Measurements from ENCODE around the gene CYP8B1.

CYP8B1 gene

DNA sequence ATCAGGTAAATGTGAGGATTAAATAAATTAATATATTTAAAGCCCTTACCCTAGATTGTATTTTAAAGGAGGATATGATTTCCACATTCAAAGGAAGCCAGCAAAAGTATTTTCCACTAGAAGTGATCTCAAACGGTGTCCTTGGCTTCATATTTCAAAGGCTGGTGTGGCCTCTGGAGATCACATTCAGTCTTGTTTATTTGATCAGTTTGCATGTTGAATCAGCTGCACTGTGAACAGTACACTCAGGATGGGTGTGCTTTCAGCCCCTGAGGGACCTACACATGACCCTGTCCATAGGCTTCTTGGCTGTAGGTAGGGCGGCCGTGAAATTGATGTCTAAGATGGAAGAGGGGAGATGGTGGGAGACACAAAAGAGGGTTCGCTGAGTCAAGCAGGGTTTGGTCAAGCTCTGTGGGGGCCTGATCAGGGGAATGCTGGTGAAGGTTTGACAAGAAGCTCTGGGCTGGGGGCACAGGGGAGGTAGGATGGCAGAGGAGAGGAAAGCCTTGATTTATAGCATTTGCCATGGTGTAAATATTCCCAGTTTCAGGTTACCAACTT is 21.9 kb downstream of the CYP8B1 start:
- Histone ChIP-seq H3K36me3 (ENCODE audit: control insufficient read depth, insufficient read depth, low read length) (no peaks in the 10 kb centered on the region), H3K27me3 (replicated peaks; ENCODE audit: control insufficient read depth, insufficient read depth, low read length, poor library complexity, severe bottlenecking) (no peaks in the 10 kb centered on the region), H3K9me3 (ENCODE audit: control insufficient read depth, low read length) (no peaks in the 10 kb centered on the region), H3K27ac (ENCODE audit: insufficient read depth, low read length, poor library complexity, severe bottlenecking) (no peak overlapping the region), H3K4me3 (ENCODE audit: insufficient read depth, low read depth, low read length, poor library complexity, severe bottlenecking) (no peak overlapping the region), H3K4me1 (ENCODE audit: control insufficient read depth, insufficient read depth, low read length, poor library complexity, severe bottlenecking) (no peaks in the 10 kb centered on the region)
- DNase-seq, result no peak

DNA sequence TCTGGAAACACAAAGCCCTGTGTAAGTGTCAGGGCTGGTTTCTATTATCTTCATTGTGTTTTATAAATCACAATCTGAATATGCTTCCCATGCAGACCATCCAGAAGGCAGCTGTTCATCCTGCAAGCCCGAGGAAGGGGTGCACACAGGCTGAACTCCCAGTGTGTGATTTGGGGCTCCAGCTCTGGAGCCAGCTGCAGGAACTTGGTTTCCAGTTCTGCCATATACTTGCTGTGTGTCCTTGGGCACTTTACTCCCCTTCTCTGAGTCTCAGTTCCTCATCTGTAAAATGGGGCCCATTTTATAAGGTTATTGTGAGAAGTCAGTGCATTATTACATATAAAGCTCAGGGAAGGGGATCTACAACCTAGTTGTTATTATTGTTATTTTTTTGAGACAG is 22.6 kb downstream of the CYP8B1 start:
- Histone ChIP-seq H3K9me3 (ENCODE audit: control insufficient read depth, low read length) (no peaks in the 10 kb centered on the region), H3K4me1 (ENCODE audit: control insufficient read depth, insufficient read depth, low read length, poor library complexity, severe bottlenecking) (no peaks in the 10 kb centered on the region), H3K36me3 (ENCODE audit: control insufficient read depth, insufficient read depth, low read length) (no peaks in the 10 kb centered on the region), H3K4me3 (ENCODE audit: insufficient read depth, low read depth, low read length, poor library complexity, severe bottlenecking) (no peak overlapping the region), H3K27ac (ENCODE audit: insufficient read depth, low read length, poor library complexity, severe bottlenecking) (no peak overlapping the region), H3K27me3 (replicated peaks; ENCODE audit: control insufficient read depth, insufficient read depth, low read length, poor library complexity, severe bottlenecking) (no peaks in the 10 kb centered on the region)
- DNase-seq, result no peak

DNA sequence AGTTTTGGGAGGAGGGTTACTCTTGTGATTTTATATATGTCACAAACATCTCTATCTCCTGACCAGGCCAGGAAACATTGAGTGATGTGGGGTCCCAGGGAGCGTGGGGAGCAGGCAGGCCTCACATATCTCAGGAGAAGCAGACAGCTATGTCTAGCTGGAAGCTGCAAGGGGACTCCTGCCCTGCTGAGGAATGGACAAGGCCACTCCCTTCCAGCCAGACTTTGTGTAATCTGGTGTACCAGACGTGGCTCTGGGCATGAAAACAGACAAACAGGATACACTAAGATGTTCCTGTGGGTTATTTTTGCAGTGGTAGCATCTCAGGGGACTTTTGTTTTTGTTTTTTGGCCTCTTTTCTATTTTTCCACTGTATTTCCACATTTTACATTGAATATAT is 23.2 kb downstream of the CYP8B1 start:
- DNase-seq, result no peak
- Histone ChIP-seq H3K9me3 (ENCODE audit: control insufficient read depth, low read length) (no peaks in the 10 kb centered on the region), H3K36me3 (ENCODE audit: control insufficient read depth, insufficient read depth, low read length) (no peaks in the 10 kb centered on the region), H3K27me3 (replicated peaks; ENCODE audit: control insufficient read depth, insufficient read depth, low read length, poor library complexity, severe bottlenecking) (no peaks in the 10 kb centered on the region), H3K27ac (ENCODE audit: insufficient read depth, low read length, poor library complexity, severe bottlenecking) (no peak overlapping the region), H3K4me3 (ENCODE audit: insufficient read depth, low read depth, low read length, poor library complexity, severe bottlenecking) (no peak overlapping the region), H3K4me1 (ENCODE audit: control insufficient read depth, insufficient read depth, low read length, poor library complexity, severe bottlenecking) (peaks cover under 1% of the 10 kb centered on the region)

DNA sequence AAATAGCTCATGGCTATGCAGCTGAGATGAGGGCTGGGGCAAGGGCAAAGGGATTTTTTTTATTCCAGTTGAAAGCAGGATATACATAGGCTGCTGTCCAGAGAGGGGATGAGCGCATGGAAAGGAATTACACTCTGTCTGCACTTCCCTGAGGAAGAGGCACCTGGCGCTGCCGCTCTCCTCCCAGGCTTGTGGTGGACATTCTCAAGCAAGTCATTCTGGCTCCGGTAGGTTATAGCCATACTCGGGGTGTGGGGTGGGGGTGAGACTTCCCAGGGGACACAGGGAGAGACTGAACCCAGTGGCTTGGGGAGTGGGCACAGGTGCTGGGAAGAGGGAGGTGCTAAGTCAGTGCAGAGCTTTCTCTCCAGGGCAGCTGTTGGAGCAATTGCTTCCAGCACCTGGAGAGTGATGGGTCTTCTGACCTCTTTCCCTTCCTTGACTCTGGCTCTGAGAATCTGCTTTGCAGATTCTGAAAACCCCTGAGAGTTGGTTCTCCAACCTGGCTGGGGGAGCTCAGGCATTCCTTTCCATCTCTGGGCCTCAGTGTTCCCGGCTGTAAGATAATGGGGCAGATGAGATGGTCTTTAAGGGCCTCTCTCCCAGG is 24.3 kb downstream of the CYP8B1 start:
- peaks cover 4% of the 10 kb centered on the region for H3K4me1 ChIP-seq (ENCODE audit: control insufficient read depth, insufficient read depth, low read length, poor library complexity, severe bottlenecking)
- no peak for DNase-seq
- H3K27me3 ChIP-seq (replicated peaks; ENCODE audit: control insufficient read depth, insufficient read depth, low read length, poor library complexity, severe bottlenecking), result no peaks in the 10 kb centered on the region
- H3K4me3 ChIP-seq (ENCODE audit: insufficient read depth, low read depth, low read length, poor library complexity, severe bottlenecking), result no peak overlapping the region
- H3K36me3 ChIP-seq (ENCODE audit: control insufficient read depth, insufficient read depth, low read length), result no peaks in the 10 kb centered on the region
- H3K9me3 ChIP-seq (ENCODE audit: control insufficient read depth, low read length), result no peaks in the 10 kb centered on the region
- no peak overlapping the region for H3K27ac ChIP-seq (ENCODE audit: insufficient read depth, low read length, poor library complexity, severe bottlenecking)

DNA sequence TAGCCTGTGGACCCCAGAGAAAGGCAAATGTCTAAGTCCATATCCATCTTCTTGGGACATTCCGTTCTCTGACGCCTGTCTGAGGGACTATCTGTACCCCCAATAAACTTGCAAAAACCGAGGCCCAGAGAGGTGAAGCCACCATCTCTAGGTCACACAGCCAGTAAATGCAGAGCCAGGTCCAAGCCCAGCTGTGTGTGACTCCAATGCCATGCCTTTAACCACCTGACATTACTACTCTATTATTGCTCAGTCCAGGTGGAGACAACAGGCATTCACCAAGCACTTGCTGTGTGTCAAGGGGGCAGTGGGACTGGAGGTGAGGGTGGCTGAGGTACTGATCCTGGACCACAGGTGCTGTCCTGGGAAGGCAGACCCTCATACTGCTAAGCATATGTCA is 25.4 kb downstream of the CYP8B1 start:
- Histone ChIP-seq H3K27ac (ENCODE audit: insufficient read depth, low read length, poor library complexity, severe bottlenecking) (no peak overlapping the region), H3K4me3 (ENCODE audit: insufficient read depth, low read depth, low read length, poor library complexity, severe bottlenecking) (no peak overlapping the region), H3K4me1 (ENCODE audit: control insufficient read depth, insufficient read depth, low read length, poor library complexity, severe bottlenecking) (peaks cover 4% of the 10 kb centered on the region), H3K36me3 (ENCODE audit: control insufficient read depth, insufficient read depth, low read length) (no peaks in the 10 kb centered on the region), H3K9me3 (ENCODE audit: control insufficient read depth, low read length) (no peaks in the 10 kb centered on the region), H3K27me3 (replicated peaks; ENCODE audit: control insufficient read depth, insufficient read depth, low read length, poor library complexity, severe bottlenecking) (no peaks in the 10 kb centered on the region)
- no peak for DNase-seq

DNA sequence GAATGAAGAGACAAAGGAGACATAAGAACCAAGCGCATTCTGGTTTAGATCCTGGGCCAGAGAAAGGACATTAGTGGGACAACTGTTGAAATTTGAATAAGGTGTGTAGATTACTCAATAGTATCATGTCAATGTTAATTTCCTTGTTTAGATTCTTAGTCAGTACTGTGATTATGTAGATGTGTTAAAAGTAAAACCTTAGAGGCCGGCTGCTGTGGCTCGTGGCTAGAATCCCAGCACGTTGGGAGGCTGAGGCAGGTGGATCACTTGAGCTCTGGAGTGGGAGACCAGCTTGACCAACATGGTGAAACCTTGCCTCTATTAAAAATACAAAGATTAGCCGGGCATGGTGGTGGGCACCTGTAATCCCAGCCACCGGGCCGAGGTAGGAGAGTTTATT is 26.7 kb downstream of the CYP8B1 start:
- no peak for DNase-seq
- Histone ChIP-seq H3K27me3 (replicated peaks; ENCODE audit: control insufficient read depth, insufficient read depth, low read length, poor library complexity, severe bottlenecking) (no peaks in the 10 kb centered on the region), H3K27ac (ENCODE audit: insufficient read depth, low read length, poor library complexity, severe bottlenecking) (no peak overlapping the region), H3K4me1 (ENCODE audit: control insufficient read depth, insufficient read depth, low read length, poor library complexity, severe bottlenecking) (peaks cover 4% of the 10 kb centered on the region), H3K4me3 (ENCODE audit: insufficient read depth, low read depth, low read length, poor library complexity, severe bottlenecking) (no peak overlapping the region), H3K36me3 (ENCODE audit: control insufficient read depth, insufficient read depth, low read length) (no peaks in the 10 kb centered on the region), H3K9me3 (ENCODE audit: control insufficient read depth, low read length) (no peaks in the 10 kb centered on the region)

DNA sequence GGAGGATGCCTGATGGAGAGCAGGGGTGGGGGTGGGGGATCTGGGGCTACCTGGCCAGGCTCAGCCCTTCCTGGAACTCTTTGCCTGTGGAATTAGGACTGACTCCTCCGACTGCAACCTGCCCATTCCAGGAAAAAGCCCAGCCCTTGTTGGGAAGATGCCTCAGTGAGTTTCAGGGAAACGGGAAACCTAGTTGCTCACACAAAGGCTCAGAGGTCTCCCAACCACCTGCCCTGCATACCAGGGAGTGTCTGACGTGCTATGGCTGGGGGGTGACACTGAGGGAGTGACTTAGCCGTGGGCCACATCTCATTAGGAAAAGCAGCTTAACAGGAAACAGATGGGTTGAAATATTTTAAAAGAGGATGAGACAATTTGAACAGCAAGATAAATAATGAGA is 27.9 kb downstream of the CYP8B1 start:
- Histone ChIP-seq H3K4me1 (ENCODE audit: control insufficient read depth, insufficient read depth, low read length, poor library complexity, severe bottlenecking) (peaks cover 4% of the 10 kb centered on the region), H3K9me3 (ENCODE audit: control insufficient read depth, low read length) (no peaks in the 10 kb centered on the region), H3K27me3 (replicated peaks; ENCODE audit: control insufficient read depth, insufficient read depth, low read length, poor library complexity, severe bottlenecking) (no peaks in the 10 kb centered on the region), H3K4me3 (ENCODE audit: insufficient read depth, low read depth, low read length, poor library complexity, severe bottlenecking) (no peak overlapping the region), H3K36me3 (ENCODE audit: control insufficient read depth, insufficient read depth, low read length) (no peaks in the 10 kb centered on the region), H3K27ac (ENCODE audit: insufficient read depth, low read length, poor library complexity, severe bottlenecking) (no peak overlapping the region)
- DNase-seq, result no peak

DNA sequence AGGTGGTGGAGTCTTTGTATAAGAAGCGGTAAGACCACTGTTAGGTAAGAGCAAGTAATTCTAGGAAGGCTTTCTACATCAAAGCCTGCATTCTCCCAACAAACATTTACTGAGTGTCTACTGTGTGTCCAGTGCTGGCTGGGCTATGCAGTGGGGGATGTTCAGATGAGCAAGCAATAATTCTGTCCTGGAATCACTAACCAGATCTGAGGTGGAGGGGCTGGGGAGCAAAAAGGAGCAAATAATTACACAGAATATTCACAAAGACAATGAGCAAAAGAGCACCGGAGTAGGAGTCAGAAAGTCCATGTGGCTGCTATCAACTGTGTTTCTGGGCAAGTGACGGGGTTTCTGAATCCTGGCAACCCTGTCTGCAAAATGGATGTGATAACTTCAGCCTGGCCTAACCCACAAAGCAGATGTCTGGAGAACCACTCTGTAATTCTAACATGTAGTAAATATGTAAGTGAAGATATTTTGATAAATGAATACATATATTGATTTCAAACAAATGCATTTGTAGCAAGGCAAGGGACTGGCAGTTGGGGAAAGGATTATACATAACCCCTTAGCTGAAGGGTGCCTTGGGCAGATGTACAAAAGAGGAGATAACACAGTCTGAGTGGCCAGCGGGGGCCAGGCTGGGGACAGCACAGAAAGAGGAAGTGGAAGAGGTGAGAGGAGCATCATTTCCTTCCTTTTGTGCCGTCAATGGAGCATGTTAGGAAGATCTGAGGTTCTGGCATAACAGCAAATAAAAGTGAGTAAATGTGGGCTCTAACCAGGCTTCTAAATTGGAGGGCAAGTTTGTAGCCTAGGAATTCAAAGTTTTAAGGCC is 28.8 kb downstream of the CYP8B1 start:
- Histone ChIP-seq H3K27ac (ENCODE audit: insufficient read depth, low read length, poor library complexity, severe bottlenecking) (no peak overlapping the region), H3K4me3 (ENCODE audit: insufficient read depth, low read depth, low read length, poor library complexity, severe bottlenecking) (no peak overlapping the region), H3K4me1 (ENCODE audit: control insufficient read depth, insufficient read depth, low read length, poor library complexity, severe bottlenecking) (peaks cover 4% of the 10 kb centered on the region), H3K36me3 (ENCODE audit: control insufficient read depth, insufficient read depth, low read length) (no peaks in the 10 kb centered on the region), H3K9me3 (ENCODE audit: control insufficient read depth, low read length) (no peaks in the 10 kb centered on the region), H3K27me3 (replicated peaks; ENCODE audit: control insufficient read depth, insufficient read depth, low read length, poor library complexity, severe bottlenecking) (no peaks in the 10 kb centered on the region)
- DNase-seq, result no peak

DNA sequence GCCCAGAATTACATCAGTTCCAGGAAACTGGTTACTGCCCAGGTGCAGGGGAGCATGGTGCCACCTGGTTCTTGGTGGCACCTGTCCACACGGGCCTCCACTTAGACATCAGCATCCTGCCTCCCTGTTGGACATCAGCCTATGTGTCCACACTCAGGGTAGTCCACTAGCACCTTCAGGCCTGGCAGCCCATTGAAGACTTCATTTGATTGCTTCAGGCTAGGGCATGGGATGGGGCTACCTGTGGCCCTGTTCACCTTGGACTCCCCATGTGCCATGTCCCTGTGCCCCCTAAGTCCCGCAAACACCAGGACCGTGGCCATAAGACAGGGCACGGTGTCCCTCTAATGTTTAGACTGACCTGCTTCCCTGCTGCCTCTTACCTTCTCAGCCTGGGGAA is 30.9 kb downstream of the CYP8B1 start:
- DNase-seq, result no peak
- Histone ChIP-seq H3K27me3 (replicated peaks; ENCODE audit: control insufficient read depth, insufficient read depth, low read length, poor library complexity, severe bottlenecking) (no peaks in the 10 kb centered on the region), H3K27ac (ENCODE audit: insufficient read depth, low read length, poor library complexity, severe bottlenecking) (no peak overlapping the region), H3K36me3 (ENCODE audit: control insufficient read depth, insufficient read depth, low read length) (no peaks in the 10 kb centered on the region), H3K4me3 (ENCODE audit: insufficient read depth, low read depth, low read length, poor library complexity, severe bottlenecking) (no peak overlapping the region), H3K4me1 (ENCODE audit: control insufficient read depth, insufficient read depth, low read length, poor library complexity, severe bottlenecking) (peaks cover 4% of the 10 kb centered on the region), H3K9me3 (ENCODE audit: control insufficient read depth, low read length) (no peaks in the 10 kb centered on the region)

DNA sequence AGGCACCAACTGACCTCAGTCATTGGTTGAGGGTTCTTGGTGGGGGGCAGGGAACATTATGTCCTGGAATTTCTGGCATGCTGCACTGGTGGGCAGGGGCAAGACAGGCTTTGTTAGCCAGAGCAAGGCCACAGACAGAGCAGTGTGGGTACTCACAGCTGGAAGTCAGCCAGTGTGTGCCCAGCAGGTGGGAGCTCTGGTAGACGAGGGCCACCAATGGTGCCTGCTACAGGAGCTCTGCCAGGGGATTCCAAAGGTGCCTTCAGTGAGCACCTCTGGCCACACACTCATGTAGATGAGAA is 31.3 kb downstream of the CYP8B1 start:
- H3K36me3 ChIP-seq (ENCODE audit: control insufficient read depth, insufficient read depth, low read length), result no peaks in the 10 kb centered on the region
- no peak overlapping the region for H3K4me3 ChIP-seq (ENCODE audit: insufficient read depth, low read depth, low read length, poor library complexity, severe bottlenecking)
- no peaks in the 10 kb centered on the region for H3K9me3 ChIP-seq (ENCODE audit: control insufficient read depth, low read length)
- no peak overlapping the region for H3K27ac ChIP-seq (ENCODE audit: insufficient read depth, low read length, poor library complexity, severe bottlenecking)
- H3K4me1 ChIP-seq (ENCODE audit: control insufficient read depth, insufficient read depth, low read length, poor library complexity, severe bottlenecking), result peaks cover 4% of the 10 kb centered on the region
- H3K27me3 ChIP-seq (replicated peaks; ENCODE audit: control insufficient read depth, insufficient read depth, low read length, poor library complexity, severe bottlenecking), result no peaks in the 10 kb centered on the region
- DNase-seq, result no peak
